HepG2 (cell line): ENCODE data around the gene CASKIN1. TPM values are rescaled to one million over a fixed set of nuclear protein-coding genes. Genes with fewer than 3 reads are reported as not detected.

ENCODE experiments used
- ARNT2 ChIP-seq: sonication (generic); formaldehyde crosslinking; IDR thresholded peaks from 2 replicates; pipeline ENCODE4 v1.8.0; 2022; ENCODE audit warnings: mild to moderate bottlenecking, low read depth, missing genetic modification reagents, moderate library complexity
- CCDC6 ChIP-seq: sonication (generic); formaldehyde crosslinking; IDR thresholded peaks from 2 replicates; pipeline ENCODE4 v1.8.1; 2022; ENCODE audit warnings: mild to moderate bottlenecking, missing genetic modification reagents, moderate library complexity
- GATAD1 ChIP-seq: IDR thresholded peaks from 2 replicates; pipeline ENCODE4 v1.6.1; 2016; ENCODE audit warnings: missing genetic modification reagents, missing compliant biosample characterization
- GMEB1 ChIP-seq: sonication (generic); formaldehyde crosslinking; IDR thresholded peaks from 2 replicates; pipeline ENCODE4 v1.5.1; 2020; ENCODE audit warnings: missing genetic modification reagents, mild to moderate bottlenecking, borderline replicate concordance
- GTF2F1 ChIP-seq: fragments of 150-350 bp; IDR thresholded peaks from 2 replicates; pipeline ENCODE4 v1.6.1; 2014; ENCODE audit warnings: low read length
- MXD4 ChIP-seq: IDR thresholded peaks from 2 replicates; pipeline ENCODE4 v1.6.1; 2016; ENCODE audit warnings: mild to moderate bottlenecking, missing biosample characterization, missing genetic modification reagents
- NKX3-1 ChIP-seq: sonication (generic); formaldehyde crosslinking; IDR thresholded peaks from 2 replicates; pipeline ENCODE4 v1.5.0; 2020; ENCODE audit warnings: missing genetic modification reagents
- PRPF4 ChIP-seq: fragments of 200-400 bp; formaldehyde crosslinking; IDR thresholded peaks from 2 replicates; pipeline ENCODE4 v1.6.1; 2016; ENCODE audit warnings: low read length, low read depth; ENCODE audit not compliant: poor library complexity, severe bottlenecking
- SNRNP70 ChIP-seq: fragments of 200-400 bp; formaldehyde crosslinking; IDR thresholded peaks from 2 replicates; pipeline ENCODE4 v1.6.1; 2017; ENCODE audit warnings: mild to moderate bottlenecking, low read depth, low read length, moderate library complexity
- SP5 ChIP-seq: IDR thresholded peaks from 2 replicates; pipeline ENCODE4 v1.6.1; 2016; ENCODE audit warnings: low read depth, borderline replicate concordance
- TBX2 ChIP-seq: sonication (generic); formaldehyde crosslinking; IDR thresholded peaks from 2 replicates; pipeline ENCODE4 v1.5.0; 2020; ENCODE audit warnings: missing genetic modification reagents, mild to moderate bottlenecking, borderline replicate concordance
- TRIM24 ChIP-seq: sonication (generic); formaldehyde crosslinking; IDR thresholded peaks from 2 replicates; pipeline ENCODE4 v1.8.0; 2022; ENCODE audit warnings: mild to moderate bottlenecking, missing genetic modification reagents
- ZNF12 ChIP-seq: sonication (generic); formaldehyde crosslinking; IDR thresholded peaks from 2 replicates; pipeline ENCODE4 v1.5.0; 2020; ENCODE audit warnings: missing genetic modification reagents
- ZNF234 ChIP-seq: sonication (generic); formaldehyde crosslinking; conservative IDR thresholded peaks from 2 replicates; pipeline ENCODE4 v1.5.1; 2020; ENCODE audit warnings: mild to moderate bottlenecking, missing genetic modification reagents
- ZNF296 ChIP-seq: sonication (generic); formaldehyde crosslinking; conservative IDR thresholded peaks from 2 replicates; pipeline ENCODE4 v1.5.0; 2020; ENCODE audit warnings: mild to moderate bottlenecking, missing genetic modification reagents
- ZNF503 ChIP-seq: sonication (generic); formaldehyde crosslinking; IDR thresholded peaks from 2 replicates; pipeline ENCODE4 v1.4.0; 2020; ENCODE audit warnings: missing genetic modification reagents
- ZNF616 ChIP-seq: sonication (generic); formaldehyde crosslinking; IDR thresholded peaks from 2 replicates; pipeline ENCODE4 v1.5.0; 2020; ENCODE audit warnings: low read depth, mild to moderate bottlenecking, missing genetic modification reagents
- ZNF841 ChIP-seq: sonication (generic); formaldehyde crosslinking; IDR thresholded peaks from 2 replicates; pipeline ENCODE4 v1.8.1; 2023; ENCODE audit warnings: missing genetic modification reagents, borderline replicate concordance
- polyA plus RNA-seq, 8 experiments: library from polyadenylated mRNA; depleted of rRNA in 3 of 8; stranded (reverse) in 7 of 8; unstranded in 1 of 8; fragments of >200 nt; fragmentation: Illumina TruSeq in 4 of 8; extraction: Trizol in 4 of 8; gene quantifications; 2 replicates each; pipeline versions ENCODE4 v1.2.1 to v1.2.3, GENCODE V29; 2011 to 2016; ENCODE audit warnings: low read depth in 4 of 8, missing spikeins in 1 of 8, mixed read lengths in 1 of 8; ENCODE audit not compliant: insufficient read depth in 1 of 8
- total RNA-seq, 5 experiments: library from RNA; depleted of rRNA; stranded (reverse); fragments of >200 nt; fragmentation: Illumina TruSeq; extraction: Trizol; gene quantifications; 2 replicates each; pipeline ENCODE4 v1.2.3, GENCODE V29; 2016; ENCODE audit warnings: low read depth in 1 of 5

The CASKIN1 gene
- total and polyA plus RNA-seq, 2 of the 13 experiments (the other 11 are each of a cell fraction or from before 2014, with no cell fraction given), result 1.2 to 2.2 TPM

- TF ChIP-seq ZNF616 (CRISPR knock-in tag) (no peak; the same call in 1 of the 2 replicates), ZNF841 (CRISPR knock-in tag) (no peak), GATAD1 (CRISPR knock-in tag) (peak; percentile 73), SNRNP70 (no peak), CCDC6 (CRISPR knock-in tag) (peak; percentile 84; the same call in 1 of the 2 replicates), ZNF12 (CRISPR knock-in tag) (no peak), GTF2F1 (peak; percentile 95), TBX2 (CRISPR knock-in tag) (peak; percentile 67; the same call in 1 of the 2 replicates), PRPF4 (no peak), ZNF296 (CRISPR knock-in tag) (no peak), ZNF503 (peak; percentile 65; the same call in 1 of the 2 replicates), TRIM24 (CRISPR knock-in tag) (no peak), GMEB1 (CRISPR knock-in tag) (peak; percentile 86), ARNT2 (CRISPR knock-in tag) (peak; percentile 70; the same call in 1 of the 2 replicates), SP5 (CRISPR knock-in tag) (no peak; the same call in 1 of the 2 replicates), ZNF234 (CRISPR knock-in tag) (no peak), MXD4 (peak; percentile 75; the same call in 1 of the 2 replicates), NKX3-1 (peak; percentile 86; the same call in 1 of the 2 replicates)
These were observed 41.1 kb downstream of the CASKIN1 start, which contains the start of gene TRAF7 (continued) for GRCh38 chr16:2155091-2155950.
